ENCODE data around the gene TENM4.

TENM4 gene

GRCh38 chr11:78732246-78732645, 708.6 kb downstream of the TENM4 start:
- no peak for TF ChIP-seq EZH2phosphoT487 (IDR thresholded peaks at IDR 0.05; ENCODE audit: borderline replicate concordance, low read length)
- TF ChIP-seq, protein P1, sequence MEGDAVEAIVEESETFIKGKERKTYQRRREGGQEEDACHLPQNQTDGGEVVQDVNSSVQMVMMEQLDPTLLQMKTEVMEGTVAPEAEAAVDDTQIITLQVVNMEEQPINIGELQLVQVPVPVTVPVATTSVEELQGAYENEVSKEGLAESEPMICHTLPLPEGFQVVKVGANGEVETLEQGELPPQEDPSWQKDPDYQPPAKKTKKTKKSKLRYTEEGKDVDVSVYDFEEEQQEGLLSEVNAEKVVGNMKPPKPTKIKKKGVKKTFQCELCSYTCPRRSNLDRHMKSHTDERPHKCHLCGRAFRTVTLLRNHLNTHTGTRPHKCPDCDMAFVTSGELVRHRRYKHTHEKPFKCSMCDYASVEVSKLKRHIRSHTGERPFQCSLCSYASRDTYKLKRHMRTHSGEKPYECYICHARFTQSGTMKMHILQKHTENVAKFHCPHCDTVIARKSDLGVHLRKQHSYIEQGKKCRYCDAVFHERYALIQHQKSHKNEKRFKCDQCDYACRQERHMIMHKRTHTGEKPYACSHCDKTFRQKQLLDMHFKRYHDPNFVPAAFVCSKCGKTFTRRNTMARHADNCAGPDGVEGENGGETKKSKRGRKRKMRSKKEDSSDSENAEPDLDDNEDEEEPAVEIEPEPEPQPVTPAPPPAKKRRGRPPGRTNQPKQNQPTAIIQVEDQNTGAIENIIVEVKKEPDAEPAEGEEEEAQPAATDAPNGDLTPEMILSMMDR (IDR thresholded peaks at IDR 0.05; ENCODE audit: low read depth, low read length, poor library complexity, severe bottlenecking), result no peak
- no peak overlapping the region for H3K27ac ChIP-seq (ENCODE audit: low read depth, low read length)
- H3K27me3 ChIP-seq (ENCODE audit: control insufficient read depth, low read length), result no peaks in the 10 kb centered on the region
- H3K4me3 ChIP-seq (ENCODE audit: low read length), result no peak overlapping the region
- H3K36me3 ChIP-seq (ENCODE audit: control insufficient read depth, low read length), result no peaks in the 10 kb centered on the region
- no peaks in the 10 kb centered on the region for H3K79me2 ChIP-seq (ENCODE audit: control insufficient read depth, low read length)
- H3K4me1 ChIP-seq (ENCODE audit: control insufficient read depth, low read length), result no peaks in the 10 kb centered on the region
- no peaks in the 10 kb centered on the region for H3K9me2 ChIP-seq (replicated peaks; ENCODE audit: control insufficient read depth, low read length)
- H3F3A ChIP-seq (ENCODE audit: control insufficient read depth, insufficient read depth), result no peaks in the 10 kb centered on the region
- no peak overlapping the region for H3K4me2 ChIP-seq (ENCODE audit: low read length)
- H4K20me1 ChIP-seq (ENCODE audit: control insufficient read depth, insufficient read depth, low read depth, low read length), result no peaks in the 10 kb centered on the region
- H3K9me3 ChIP-seq (ENCODE audit: control insufficient read depth, insufficient read depth, low read length), result no peaks in the 10 kb centered on the region

DNA sequence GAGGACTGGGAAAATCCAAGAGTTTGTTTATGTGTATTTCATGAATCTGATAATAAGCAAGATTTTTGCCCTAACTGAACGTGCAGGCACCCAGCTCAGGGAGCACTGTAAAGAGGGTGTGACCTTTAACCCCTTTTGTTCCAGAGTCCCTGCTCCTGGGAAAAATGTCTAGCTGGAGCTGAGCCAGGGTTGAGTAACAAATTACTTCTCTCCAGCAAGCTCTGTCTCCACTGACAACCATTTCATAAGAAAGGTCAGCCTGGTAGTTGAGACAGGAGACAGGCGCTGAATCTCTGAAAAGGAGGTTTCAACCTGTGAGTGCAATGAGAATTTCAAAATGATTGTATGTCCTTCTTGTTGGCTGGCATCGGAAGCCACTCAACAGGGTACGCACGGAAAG, 709.8 kb downstream of the TENM4 start:
- TF ChIP-seq, protein P1 (IDR thresholded peaks at IDR 0.05; ENCODE audit: low read depth, low read length, poor library complexity, severe bottlenecking), result no peak
- TF ChIP-seq EZH2phosphoT487 (IDR thresholded peaks at IDR 0.05; ENCODE audit: borderline replicate concordance, low read length), result no peak
- no peaks in the 10 kb centered on the region for H3K9me3 ChIP-seq (ENCODE audit: control insufficient read depth, insufficient read depth, low read length)

GRCh38 chr11:78730267-78730824, 710.5 kb downstream of the TENM4 start:
- Histone ChIP-seq H3K79me2 (ENCODE audit: control insufficient read depth, low read length) (no peaks in the 10 kb centered on the region), H3K4me1 (ENCODE audit: control insufficient read depth, low read length) (no peaks in the 10 kb centered on the region), H3K9me2 (replicated peaks; ENCODE audit: control insufficient read depth, low read length) (no peaks in the 10 kb centered on the region), H4K20me1 (ENCODE audit: control insufficient read depth, insufficient read depth, low read depth, low read length) (no peaks in the 10 kb centered on the region), H3F3A (ENCODE audit: control insufficient read depth, insufficient read depth) (no peaks in the 10 kb centered on the region), H3K27me3 (ENCODE audit: control insufficient read depth, low read length) (no peaks in the 10 kb centered on the region), H3K9me3 (ENCODE audit: control insufficient read depth, insufficient read depth, low read length) (no peaks in the 10 kb centered on the region), H3K36me3 (ENCODE audit: control insufficient read depth, low read length) (no peaks in the 10 kb centered on the region), H3K4me3 (ENCODE audit: low read length) (no peak overlapping the region), H3K27ac (ENCODE audit: low read depth, low read length) (no peak overlapping the region), H3K4me2 (ENCODE audit: low read length) (no peak overlapping the region)
- TF ChIP-seq, protein P1 (IDR thresholded peaks at IDR 0.05; ENCODE audit: low read depth, low read length, poor library complexity, severe bottlenecking), result no peak
- no peak for TF ChIP-seq EZH2phosphoT487 (IDR thresholded peaks at IDR 0.05; ENCODE audit: borderline replicate concordance, low read length)

More for the DNA sequence above, 709.8 kb downstream of the TENM4 start:
- H3K4me2 ChIP-seq (ENCODE audit: low read length), result no peak overlapping the region
- no peak overlapping the region for H3K27ac ChIP-seq (ENCODE audit: low read depth, low read length)
- H3K9me2 ChIP-seq (replicated peaks; ENCODE audit: control insufficient read depth, low read length), result no peaks in the 10 kb centered on the region
- no peaks in the 10 kb centered on the region for H3K36me3 ChIP-seq (ENCODE audit: control insufficient read depth, low read length)
- no peaks in the 10 kb centered on the region for H4K20me1 ChIP-seq (ENCODE audit: control insufficient read depth, insufficient read depth, low read depth, low read length)
- H3K4me1 ChIP-seq (ENCODE audit: control insufficient read depth, low read length), result no peaks in the 10 kb centered on the region
- no peak overlapping the region for H3K4me3 ChIP-seq (ENCODE audit: low read length)
- no peaks in the 10 kb centered on the region for H3K27me3 ChIP-seq (ENCODE audit: control insufficient read depth, low read length)
- no peaks in the 10 kb centered on the region for H3F3A ChIP-seq (ENCODE audit: control insufficient read depth, insufficient read depth)
- no peaks in the 10 kb centered on the region for H3K79me2 ChIP-seq (ENCODE audit: control insufficient read depth, low read length)

Data from DOHH2 (cell line).